T-helper 22 cell (primary cell): Measurements from ENCODE around the gene LMCD1.

Experiments
- DNase-seq: peaks from one replicate; pipeline ENCODE4 v3.0.0-alpha.2; 2020; ENCODE audit warnings: low read depth

The LMCD1 gene

GRCh38 chr3:8619548-8619947, 117.9 kb downstream of the LMCD1 start:
- DNase-seq: no peak

- no peak for DNase-seq
Observed at GRCh38 chr3:8621141-8621540, 119.5 kb downstream of the LMCD1 start.

- DNase-seq: no peak
Observed at GRCh38 chr3:8621872-8622271, 120.2 kb downstream of the LMCD1 start.

- DNase-seq: no peak
Observed at GRCh38 chr3:8622873-8623691, 121.5 kb downstream of the LMCD1 start.

GRCh38 chr3:8623741-8624140, 122.1 kb downstream of the LMCD1 start:
- DNase-seq: no peak
